GM18907 (cell line): Measurements from ENCODE around the gene RAB4B.
A peak's percentile ranks its signal among the peaks of the same experiment; 100 is the strongest.
"Not testable (repeated sequence)": the region's sequence is repeated elsewhere in the genome, so short reads cannot be mapped to it uniquely, and the experiment has no call there.

Experiments used
- ATAC-seq: cut with Tn5 transposase; IDR thresholded peaks from one replicate; pipeline ENCODE4 v1.9.1; 2021; ENCODE audit warnings: mild to moderate bottlenecking, moderate library complexity; ENCODE audit not compliant: unreplicated experiment

RAB4B gene

DNA sequence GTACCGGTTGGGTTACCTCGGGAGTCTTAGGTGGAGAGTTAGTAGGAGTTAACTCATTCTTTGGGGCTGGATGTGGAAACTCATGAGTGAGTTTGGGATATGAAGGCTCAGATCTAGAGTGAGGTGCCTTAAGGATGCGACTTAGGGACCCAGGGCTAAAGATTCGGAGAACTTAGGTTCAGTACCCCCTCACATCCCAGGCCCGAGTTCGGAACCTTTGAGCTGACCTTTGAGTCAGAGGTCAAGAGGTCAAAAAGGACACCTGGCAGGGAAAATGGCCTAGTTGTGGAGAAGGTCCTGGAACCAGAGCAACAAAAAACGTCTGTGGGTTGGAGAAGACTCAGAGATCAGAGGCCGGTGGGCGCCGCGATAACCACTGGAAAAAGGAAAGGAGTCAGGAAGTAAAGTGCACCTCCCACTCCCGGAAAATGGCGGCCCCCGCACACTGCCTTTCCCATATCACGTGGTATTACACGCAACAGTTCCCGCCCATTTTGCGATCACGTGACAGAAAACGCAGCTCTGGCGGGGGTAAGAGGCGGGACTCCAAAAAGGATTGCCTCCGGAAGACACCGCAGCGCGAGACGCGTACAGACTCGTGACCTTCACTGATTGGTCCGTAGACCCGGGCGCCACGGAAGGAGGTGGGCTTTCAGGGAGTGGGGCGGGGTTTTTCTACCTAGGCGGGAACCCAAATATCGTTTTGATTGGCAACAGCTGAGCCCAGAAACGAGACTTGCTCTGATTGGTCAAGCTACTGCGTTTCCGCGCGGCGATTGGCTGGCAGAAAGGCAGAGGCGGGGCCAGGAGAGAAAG is 27.8 kb upstream of the RAB4B start, which contains the start of gene ACTMAP:
ACTMAP (minus strand) TSS at position 420 of the 816 bp plus-strand sequence. CDS start 674 bp downstream, outside the sequence.
- ATAC-seq, result peak; percentile 89

DNA sequence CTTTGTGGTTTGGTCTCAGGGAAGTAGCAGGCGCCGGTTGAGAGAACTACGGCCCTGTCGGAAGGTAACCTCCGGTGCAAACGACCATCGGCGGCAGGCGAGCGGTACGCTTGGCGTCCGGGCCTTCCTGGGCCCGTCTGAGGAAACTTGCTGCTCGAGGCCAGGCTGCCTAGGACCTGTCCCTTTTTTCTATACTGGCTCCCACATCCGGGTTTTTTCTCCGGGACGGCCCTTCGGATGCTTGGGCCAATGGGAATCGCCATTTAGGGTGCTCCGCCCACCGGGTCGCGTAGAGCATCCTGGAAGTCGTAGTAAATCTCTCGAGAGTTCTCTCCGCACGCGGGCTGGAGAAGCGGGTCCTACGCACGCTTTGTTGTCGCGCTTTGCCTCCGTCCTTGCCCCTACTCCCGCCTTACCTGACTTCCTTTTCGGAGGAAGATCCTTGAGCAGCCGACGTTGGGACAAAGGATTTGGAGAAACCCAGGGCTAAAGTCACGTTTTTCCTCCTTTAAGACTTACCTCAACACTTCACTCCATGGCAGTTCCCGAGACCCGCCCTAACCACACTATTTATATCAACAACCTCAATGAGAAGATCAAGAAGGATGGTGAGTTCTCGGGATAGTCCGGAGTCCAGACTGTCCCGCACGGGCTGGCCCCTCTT is 27.0 kb upstream of the RAB4B start, which contains the start of gene SNRPA:
SNRPA (plus strand) TSS at position 330 of the 664 bp plus-strand sequence; CDS start at position 536, 206 bp downstream.
- ATAC-seq, result peak; percentile 69

- no peak for ATAC-seq
These were observed 25.7 kb upstream of the RAB4B start for GRCh38 chr19:40752257-40752781.

DNA sequence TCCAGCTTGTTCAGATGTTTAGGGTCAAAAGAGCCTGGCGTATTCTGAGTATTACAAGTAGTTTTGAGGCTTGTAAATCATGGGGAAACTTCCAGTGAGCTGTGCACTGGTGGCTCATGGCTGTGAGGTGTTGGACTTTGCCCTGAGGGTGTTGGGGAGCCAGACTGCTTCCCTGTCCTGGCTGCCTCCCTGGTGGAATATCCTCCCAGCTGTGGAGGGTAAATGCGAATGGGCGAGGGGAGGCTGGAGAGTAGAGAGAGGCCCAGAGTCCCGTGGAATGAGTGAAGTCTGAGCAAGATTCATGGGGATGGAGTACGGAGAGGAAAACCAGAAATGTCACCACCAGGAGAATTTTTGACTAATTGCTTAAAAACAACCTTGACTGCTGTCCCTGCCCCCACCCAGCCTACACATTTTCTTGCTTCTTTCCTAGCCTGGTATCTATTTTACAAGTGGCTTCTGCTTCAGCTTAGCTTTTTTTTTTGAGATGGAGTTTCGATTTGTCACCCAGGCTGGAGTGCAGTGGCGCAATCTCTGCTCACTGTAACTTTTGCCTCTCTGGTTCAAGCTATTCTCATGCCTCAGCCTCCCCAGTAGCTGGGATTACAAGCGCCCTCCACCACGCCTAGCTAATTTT is 23.3 kb upstream of the RAB4B start:
- ATAC-seq, result no peak

GRCh38 chr19:40755248-40755624 is 22.8 kb upstream of the RAB4B start:
- ATAC-seq, result no peak

DNA sequence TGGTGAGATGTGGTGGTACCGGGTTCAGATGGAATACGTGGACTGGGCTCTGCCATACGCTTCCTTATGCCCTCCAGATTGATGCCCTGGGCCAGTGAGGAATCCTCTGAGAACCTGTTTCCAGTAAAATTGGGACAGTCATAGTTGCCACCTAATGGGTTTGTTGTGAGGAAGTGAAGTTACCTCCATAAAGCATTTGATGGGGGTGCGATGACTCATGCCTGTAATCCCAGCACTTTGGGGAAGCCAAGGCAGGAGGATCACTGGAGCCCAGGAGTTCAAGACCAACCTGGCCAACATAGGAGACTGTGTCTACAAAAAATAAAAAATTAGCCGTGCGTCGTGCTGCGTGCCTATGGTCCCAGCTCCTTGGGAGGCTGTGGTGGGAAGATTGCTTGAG is 22.3 kb upstream of the RAB4B start:
- no peak for ATAC-seq

- no peak for ATAC-seq
These were observed 21.4 kb upstream of the RAB4B start for GRCh38 chr19:40756502-40757110.

DNA sequence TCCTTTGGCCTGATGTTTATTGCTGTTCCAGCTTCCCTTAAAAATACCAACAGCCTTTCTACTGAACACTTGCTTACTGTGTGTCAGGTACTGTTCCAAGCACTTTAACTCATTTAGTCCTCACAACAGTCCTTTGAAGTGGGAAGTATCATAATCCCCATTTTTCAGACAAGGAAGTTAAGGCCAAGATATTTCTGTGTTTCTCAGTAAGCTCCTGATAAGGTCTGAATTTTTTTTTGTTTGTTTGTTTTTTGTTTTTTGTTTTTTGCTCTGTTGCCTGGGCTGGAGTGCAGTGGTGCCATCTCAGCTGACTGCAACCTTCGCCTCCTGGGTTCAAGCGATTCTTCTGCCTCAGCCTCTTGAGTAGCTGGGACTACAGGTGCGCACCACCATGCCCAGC is 19.6 kb upstream of the RAB4B start:
- no peak for ATAC-seq

GRCh38 chr19:40759352-40759751 is 18.7 kb upstream of the RAB4B start:
- ATAC-seq, result no peak

GRCh38 chr19:40762754-40763470 is 15.1 kb upstream of the RAB4B start:
- no peak for ATAC-seq

DNA sequence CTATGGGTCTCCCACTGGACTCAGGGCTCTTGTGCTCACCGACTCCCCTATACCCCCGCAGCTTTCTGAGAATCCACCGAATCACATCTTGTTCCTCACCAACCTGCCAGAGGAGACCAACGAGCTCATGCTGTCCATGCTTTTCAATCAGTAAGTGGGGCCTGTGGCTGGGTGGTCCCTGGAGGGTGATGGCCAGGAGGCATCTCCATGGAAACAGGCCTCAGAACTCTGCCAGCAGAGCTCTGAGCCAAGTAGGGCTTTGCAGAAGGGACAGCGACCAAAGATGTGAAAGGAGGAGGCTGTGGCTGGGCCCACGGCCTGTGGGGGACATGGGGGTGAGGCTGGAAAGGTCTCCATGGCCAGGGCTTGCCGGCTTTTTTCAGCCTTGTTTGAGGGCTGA is 14.5 kb upstream of the RAB4B start:
- no peak for ATAC-seq

- no peak for ATAC-seq
These were observed 14.1 kb upstream of the RAB4B start for GRCh38 chr19:40763963-40764362.

DNA sequence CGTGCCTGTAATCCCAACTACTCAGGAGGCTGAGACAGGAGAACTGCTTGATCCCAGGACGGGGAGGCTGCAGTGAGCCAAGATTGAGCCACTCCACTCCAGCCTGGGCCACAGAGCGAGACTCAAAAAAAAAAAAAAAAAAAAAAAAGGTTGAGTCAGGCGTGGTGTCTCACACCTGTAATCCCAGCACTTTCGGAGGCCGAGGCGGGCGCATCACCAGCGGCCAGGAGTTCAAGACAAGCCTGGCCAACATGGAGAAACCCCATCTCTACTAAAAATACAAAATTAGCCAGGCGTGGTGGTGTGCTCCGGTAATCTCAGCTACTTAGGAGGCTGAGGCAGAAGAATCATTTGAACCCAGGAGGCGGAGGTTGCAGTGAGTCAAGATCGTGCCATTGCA is 11.7 kb upstream of the RAB4B start:
- ATAC-seq, result not testable (repeated sequence)

DNA sequence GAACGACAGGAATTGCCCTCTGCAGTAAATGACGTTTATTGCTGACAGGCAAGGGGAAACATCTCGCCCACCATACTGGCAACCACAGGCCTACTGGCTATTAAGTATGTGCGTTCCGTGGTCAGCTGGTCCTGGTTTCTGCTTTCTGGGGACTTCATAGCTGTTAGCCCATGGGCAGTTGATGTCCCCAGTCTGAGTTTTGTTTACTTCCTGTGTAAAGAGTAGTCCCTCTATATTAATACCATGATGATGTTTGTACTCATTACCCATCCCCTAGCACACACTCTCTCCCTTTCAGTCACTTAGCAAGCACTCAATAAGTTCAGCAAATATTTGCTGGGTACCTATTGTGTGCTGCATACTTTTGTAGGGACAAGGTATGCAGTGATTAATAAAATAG is 9.2 kb upstream of the RAB4B start:
- ATAC-seq, result no peak

GRCh38 chr19:40771101-40771862 is 6.8 kb upstream of the RAB4B start:
- not testable (repeated sequence) for ATAC-seq

- ATAC-seq, result no peak
These were observed 3.0 kb upstream of the RAB4B start, which contains the start of gene MIA for GRCh38 chr19:40774916-40775631. Gene MIA, plus strand, starts transcription at chr19:40775521. Its CDS starts 22 bp downstream, at chr19:40775543.

DNA sequence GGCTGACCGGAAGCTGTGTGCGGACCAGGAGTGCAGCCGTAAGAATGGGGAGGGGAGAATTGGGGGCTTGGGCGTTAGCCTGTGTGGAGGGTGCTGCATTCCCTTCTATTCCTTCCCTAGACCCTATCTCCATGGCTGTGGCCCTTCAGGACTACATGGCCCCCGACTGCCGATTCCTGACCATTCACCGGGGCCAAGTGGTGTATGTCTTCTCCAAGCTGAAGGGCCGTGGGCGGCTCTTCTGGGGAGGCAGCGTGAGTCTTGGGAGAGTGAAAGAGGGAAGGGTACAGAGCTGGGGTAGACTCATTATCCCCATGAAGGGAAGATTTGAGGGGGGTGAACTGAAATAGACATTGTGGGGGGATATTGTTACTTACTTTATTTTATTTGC is 2.4 kb upstream of the RAB4B start:
- ATAC-seq, result no peak

- ATAC-seq, result no peak
These were observed 1.7 kb upstream of the RAB4B start for GRCh38 chr19:40776364-40776763.
